GM21825 (cell line): ENCODE measurements around the gene GOLGA6A.
"Not testable (repeated sequence)": the region's sequence is repeated elsewhere in the genome, so short reads cannot be mapped to it uniquely, and the experiment has no call there.

ENCODE experiments used
- ATAC-seq: cut with Tn5 transposase; IDR thresholded peaks from one replicate; pipeline ENCODE4 v1.9.1; 2021; ENCODE audit warnings: mild to moderate bottlenecking, moderate library complexity; ENCODE audit not compliant: unreplicated experiment

Gene GOLGA6A

GRCh38 chr15:74108611-74109010, 26.3 kb upstream of the GOLGA6A start:
- ATAC-seq = not testable (repeated sequence)

GRCh38 chr15:74108111-74108510, 25.8 kb upstream of the GOLGA6A start:
- no peak for ATAC-seq

- ATAC-seq = peak; percentile 57
Observed at GRCh38 chr15:74099963-74100733, 17.8 kb upstream of the GOLGA6A start.

- ATAC-seq = not testable (repeated sequence)
Observed at GRCh38 chr15:74096753-74097474, 14.6 kb upstream of the GOLGA6A start.

GRCh38 chr15:74095610-74096009, 13.3 kb upstream of the GOLGA6A start:
- not testable (repeated sequence) for ATAC-seq

GRCh38 chr15:74094567-74094966, 12.2 kb upstream of the GOLGA6A start:
- not testable (repeated sequence) for ATAC-seq

- ATAC-seq = not testable (repeated sequence)
Observed at GRCh38 chr15:74075781-74076180, 6.6 kb downstream of the GOLGA6A start.

- ATAC-seq = not testable (repeated sequence)
Observed at GRCh38 chr15:74072614-74073337, 9.6 kb downstream of the GOLGA6A start.

GRCh38 chr15:74072132-74072531, 10.2 kb downstream of the GOLGA6A start:
- not testable (repeated sequence) for ATAC-seq

- not testable (repeated sequence) for ATAC-seq
Observed at GRCh38 chr15:74071645-74072044, 10.7 kb downstream of the GOLGA6A start.

GRCh38 chr15:74065684-74066411, 16.5 kb downstream of the GOLGA6A start:
- peak; percentile 58 for ATAC-seq

- ATAC-seq = not testable (repeated sequence)
Observed at GRCh38 chr15:74064822-74065221, 17.5 kb downstream of the GOLGA6A start.

GRCh38 chr15:74064183-74064582, 18.2 kb downstream of the GOLGA6A start:
- not testable (repeated sequence) for ATAC-seq

GRCh38 chr15:74063425-74064146, 18.8 kb downstream of the GOLGA6A start:
- not testable (repeated sequence) for ATAC-seq

- no peak for ATAC-seq
Observed at GRCh38 chr15:74062671-74063070, 19.7 kb downstream of the GOLGA6A start.

- ATAC-seq = no peak
Observed at GRCh38 chr15:74062236-74062635, 20.1 kb downstream of the GOLGA6A start.

GRCh38 chr15:74060251-74060650, 22.1 kb downstream of the GOLGA6A start:
- no peak for ATAC-seq

- ATAC-seq = not testable (repeated sequence)
Observed at GRCh38 chr15:74059050-74059833, 23.1 kb downstream of the GOLGA6A start.

GRCh38 chr15:74056330-74056729, 26.0 kb downstream of the GOLGA6A start:
- ATAC-seq = not testable (repeated sequence)
